Upper lobe of left lung (tissue), 6 donors: ENCODE measurements around the gene ERGIC2. TPM values are rescaled to one million over a fixed set of nuclear protein-coding genes. Genes with fewer than 3 reads are reported as not detected.

Experiments used
- ATAC-seq, 2 donors: fragments of 200-7000 bp; cut with Tn5 transposase; one replicate each; pipeline ENCODE4 v1.9.1; 2022; ENCODE audit warnings: mild to moderate bottlenecking in 2 of 2, moderate library complexity in 2 of 2; ENCODE audit not compliant: low FRiP score in 2 of 2
- DNase-seq, 2 donors: peaks; one replicate each; pipeline ENCODE4 v3.0.0-alpha.2; 2019 to 2020
- H3K27ac ChIP-seq, 4 donors: fragments of 200-600 bp; sonication (generic); one replicate each; pipeline ENCODE4 v1.5.1; 2016 to 2019
- H3K27me3 ChIP-seq, 4 donors: fragments of 200-600 bp; sonication (generic); one replicate each; pipeline ENCODE4 v1.5.1; 2017 to 2019
- H3K36me3 ChIP-seq, 4 donors: fragments of 200-600 bp; sonication (generic); one replicate each; pipeline ENCODE4 v1.5.1; 2016 to 2019
- H3K4me1 ChIP-seq, 4 donors: fragments of 200-600 bp; sonication (generic); one replicate each; pipeline ENCODE4 v1.5.1; 2018 to 2019
- H3K4me3 ChIP-seq, 4 donors: fragments of 200-600 bp; sonication (generic); one replicate each; pipeline ENCODE4 v1.5.1; 2017 to 2019; ENCODE audit warnings: mild to moderate bottlenecking in 2 of 4, moderate library complexity in 1 of 4
- H3K9me3 ChIP-seq, 4 donors: fragments of 200-600 bp; sonication (generic); one replicate each; pipeline ENCODE4 v1.5.1; 2018 to 2019
- CTCF ChIP-seq, 6 experiments: fragments of 450-650 bp in 4 of 6; fragments of 200-600 bp in 2 of 6; sonication (generic) in 2 of 6; IDR thresholded peaks; one replicate each; pipeline ENCODE4 v1.5.1; 2016 to 2019; ENCODE audit warnings: antibody characterized with exemption in 6 of 6
- EP300 ChIP-seq, 4 donors: sonication (generic); formaldehyde crosslinking; IDR thresholded peaks; one replicate each; pipeline ENCODE4 v1.5.1; 2017; ENCODE audit warnings: antibody characterized with exemption in 4 of 4, control low read depth in 2 of 4
- POLR2A ChIP-seq, 4 donors: fragments of 450-650 bp; IDR thresholded peaks; one replicate each; pipeline ENCODE4 v1.5.1; 2016 to 2017; ENCODE audit warnings: antibody characterized with exemption in 4 of 4, mild to moderate bottlenecking in 2 of 4
- POLR2AphosphoS5 ChIP-seq, 2 donors: sonication (generic); formaldehyde crosslinking; IDR thresholded peaks; one replicate each; pipeline ENCODE4 v1.5.1; 2017; ENCODE audit warnings: antibody characterized with exemption in 2 of 2
- WGBS, 2 donors: methylation state at CpG; one replicate each; pipeline ENCODE4 v1.1.5; 2017 to 2018; 5-methylcytosine and 5-hydroxymethylcytosine counted together
- total RNA-seq, 6 donors: library from RNA; depleted of rRNA in 4 of 6; stranded (reverse); fragments of >200 nt in 4 of 6; gene quantifications; one replicate each; pipeline versions ENCODE4 v1.1.0 to v1.2.1, GENCODE V29; 2016 to 2021
- donor health status: DM: no; HTN: no; CAD: no; lungs with moderate emphysema.
- donor health status: DM: no; HTN: yes; CAD: no; lungs with severe emphysema.

ERGIC2 gene
- total RNA-seq, 6 donors from 2014 or later: 9.4 to 64.7 (median 41.3) TPM

- no peaks in the 10 kb centered on the region for H3K27me3 ChIP-seq
- no peak overlapping the region for H3K4me3 ChIP-seq
- DNase-seq: no peak
- H3K27ac ChIP-seq: no peak overlapping the region
- H3K9me3 ChIP-seq: no peaks in the 10 kb centered on the region
- ATAC-seq: no peak
- TF ChIP-seq EP300 (IDR thresholded peaks at IDR 0.05) (no peak), POLR2AphosphoS5 (IDR thresholded peaks at IDR 0.05) (no peak), CTCF (IDR thresholded peaks at IDR 0.05) (no peak), POLR2A (IDR thresholded peaks at IDR 0.05) (no peak)
- H3K4me1 ChIP-seq: no peaks in the 10 kb centered on the region
- no peaks in the 10 kb centered on the region for H3K36me3 ChIP-seq
Observed at GRCh38 chr12:29414368-29414767, 33.4 kb upstream of the ERGIC2 start.

GRCh38 chr12:29405561-29405960 is 24.6 kb upstream of the ERGIC2 start:
- Histone ChIP-seq H3K4me1 (no peaks in the 10 kb centered on the region), H3K9me3 (no peaks in the 10 kb centered on the region), H3K27me3 (no peaks in the 10 kb centered on the region), H3K27ac (no peak overlapping the region), H3K4me3 (no peak overlapping the region), H3K36me3 (no peaks in the 10 kb centered on the region)
- no peak for DNase-seq
- 64 to 71% methylated on average over 4 of the region's 4 CpGs for WGBS, 2 donors
- no peak for ATAC-seq
- no peak for TF ChIP-seq EP300 (IDR thresholded peaks at IDR 0.05)
- no peak for TF ChIP-seq POLR2A (IDR thresholded peaks at IDR 0.05)
- no peak for TF ChIP-seq CTCF (IDR thresholded peaks at IDR 0.05)
- no peak for TF ChIP-seq POLR2AphosphoS5 (IDR thresholded peaks at IDR 0.05)

- ATAC-seq (no peak), DNase-seq (no peak)
- Histone ChIP-seq H3K4me1 (no peaks in the 10 kb centered on the region), H3K36me3 (no peaks in the 10 kb centered on the region), H3K27me3 (no peaks in the 10 kb centered on the region), H3K9me3 (no peaks in the 10 kb centered on the region), H3K4me3 (no peak overlapping the region), H3K27ac (no peak overlapping the region)
- TF ChIP-seq POLR2A (IDR thresholded peaks at IDR 0.05) (no peak), POLR2AphosphoS5 (IDR thresholded peaks at IDR 0.05) (no peak), EP300 (IDR thresholded peaks at IDR 0.05) (no peak), CTCF (IDR thresholded peaks at IDR 0.05) (no peak)
- 66 to 85% methylated on average over 4 of the region's 4 CpGs for WGBS, 2 donors
Observed at GRCh38 chr12:29403991-29404390, 23.0 kb upstream of the ERGIC2 start.

GRCh38 chr12:29402437-29402836 is 21.5 kb upstream of the ERGIC2 start:
- no peak for TF ChIP-seq POLR2A (IDR thresholded peaks at IDR 0.05)
- TF ChIP-seq POLR2AphosphoS5 (IDR thresholded peaks at IDR 0.05): no peak
- TF ChIP-seq CTCF (IDR thresholded peaks at IDR 0.05): no peak
- TF ChIP-seq EP300 (IDR thresholded peaks at IDR 0.05): no peak
- H3K4me3 ChIP-seq: no peak overlapping the region
- DNase-seq (no peak), ATAC-seq (no peak)
- no peaks in the 10 kb centered on the region for H3K9me3 ChIP-seq
- no peaks in the 10 kb centered on the region for H3K36me3 ChIP-seq
- H3K4me1 ChIP-seq: no peaks in the 10 kb centered on the region
- no peak overlapping the region for H3K27ac ChIP-seq
- H3K27me3 ChIP-seq: no peaks in the 10 kb centered on the region

GRCh38 chr12:29398495-29398894 is 17.5 kb upstream of the ERGIC2 start:
- no peaks in the 10 kb centered on the region for H3K36me3 ChIP-seq
- no peak for DNase-seq
- H3K4me1 ChIP-seq: no peaks in the 10 kb centered on the region
- H3K9me3 ChIP-seq: no peaks in the 10 kb centered on the region
- WGBS, 2 donors: 88 to 92% methylated on average over 1 of the region's 1 CpG
- TF ChIP-seq EP300 (IDR thresholded peaks at IDR 0.05): no peak
- TF ChIP-seq POLR2A (IDR thresholded peaks at IDR 0.05): no peak
- no peak for TF ChIP-seq POLR2AphosphoS5 (IDR thresholded peaks at IDR 0.05)
- TF ChIP-seq CTCF (IDR thresholded peaks at IDR 0.05): no peak
- no peak for ATAC-seq
- H3K27ac ChIP-seq: no peak overlapping the region
- no peaks in the 10 kb centered on the region for H3K27me3 ChIP-seq
- no peak overlapping the region for H3K4me3 ChIP-seq
